Heart right ventricle (tissue), 16 donors: ENCODE results near the gene PTPRN2. TPM values are rescaled to one million over a fixed set of nuclear protein-coding genes. Genes with fewer than 3 reads are reported as not detected.
"Not testable (repeated sequence)": the region's sequence is repeated elsewhere in the genome, so short reads cannot be mapped to it uniquely, and the experiment has no call there.

Source experiments
- ATAC-seq, 8 donors: fragments of 200-7000 bp; cut with Tn5 transposase; one replicate each; pipeline ENCODE4 v1.9.1; 2020; ENCODE audit warnings: mild to moderate bottlenecking in 8 of 8, moderate library complexity in 8 of 8, moderate number of reproducible peaks in 1 of 8
- DNase-seq, 2 donors: peaks; one replicate each; pipeline ENCODE4 v3.0.0-alpha.2; 2020
- H3K27ac ChIP-seq, 10 donors: fragments of 200-600 bp; sonication (generic) in 2 of 10; one replicate each; pipeline versions ENCODE4 v1.5.0 to v1.8.0; 2020 to 2022; ENCODE audit warnings: mild to moderate bottlenecking in 3 of 10
- H3K27me3 ChIP-seq, 7 donors: fragments of 200-600 bp; one replicate each; pipeline ENCODE4 v1.8.0; 2021 to 2022; ENCODE audit warnings: mild to moderate bottlenecking in 2 of 7
- H3K36me3 ChIP-seq, 9 donors: fragments of 200-600 bp; sonication (generic) in 1 of 9; one replicate each; pipeline versions ENCODE4 v1.5.0 to v1.8.0; 2020 to 2022; ENCODE audit warnings: mild to moderate bottlenecking in 2 of 9
- H3K4me1 ChIP-seq, 9 donors: fragments of 200-600 bp; sonication (generic) in 1 of 9; one replicate each; pipeline versions ENCODE4 v1.5.0 to v1.8.0; 2020 to 2022; ENCODE audit warnings: mild to moderate bottlenecking in 4 of 9
- H3K4me3 ChIP-seq, 10 donors: fragments of 200-600 bp; sonication (generic) in 2 of 10; one replicate each; pipeline versions ENCODE4 v1.5.0 to v1.8.0; 2020 to 2022; ENCODE audit warnings: mild to moderate bottlenecking in 7 of 10, moderate library complexity in 2 of 10
- H3K9me3 ChIP-seq, 11 donors: fragments of 200-600 bp in 10 of 11; sonication (generic) in 2 of 11; one replicate each; pipeline versions ENCODE4 v1.5.0 to v1.8.0; 2013 to 2022; ENCODE audit warnings: mild to moderate bottlenecking in 2 of 11, control low read depth in 1 of 11, moderate library complexity in 1 of 11
- WGBS, 2 donors: extraction: QIAGEN DNeasy Blood & Tissue Kit; methylation state at CpG; one replicate each; pipeline ENCODE4 v1.1.7; 2013; ENCODE audit warnings: inconsistent platforms in 1 of 2; 5-methylcytosine and 5-hydroxymethylcytosine counted together
- intact Hi-C, 10 donors: fragments of 100-400 bp; cut with DNase I; formaldehyde crosslinking; loops; one replicate each; pipeline versions ENCODE4 v1.11.1 to v1.14.2; 2022
- polyA plus RNA-seq, 2 donors: library from polyadenylated mRNA; stranded (reverse); fragments of 200-250 nt; gene quantifications; one replicate each; pipeline ENCODE4 v1.2.3, GENCODE V29; 2013
- total RNA-seq, 10 donors: library from RNA; stranded (reverse); fragmentation: NEBNext Ultra II Directional in 3 of 10; extraction: Animal tissue kit (Norgen Biotek cat#: 25700) in 3 of 10; gene quantifications; one replicate each; pipeline versions ENCODE4 v1.2.1 to v1.2.4, GENCODE V29; 2021 to 2023
- TF ChIP-seq, protein P1 (sequence below), 9 donors: fragments of 200-600 bp; sonication (generic) in 2 of 9; IDR thresholded peaks; one replicate each; pipeline versions ENCODE4 v1.5.0 to v1.8.0; 2021 to 2022; ENCODE audit warnings: antibody characterized with exemption in 9 of 9, mild to moderate bottlenecking in 5 of 9, moderate library complexity in 1 of 9
- donor health status: Arrhythmogenic right ventricular cardiomyopathy.
- donor health status: ischemic (EF 13 %, LVEDD 7.1; RV severe dilation, severe dysfunction).
- donor health status: healthy with polysubstance abuse.
- donor health status: DM: no; HTN: yes; CAD: no.
- donor health status: DM: no; HTN: no; CAD: no.
- donor health status: ischemic (EF 25% LVEDD 6.9; RV normal size, moderate dysfunction).
- donor health status: ischemic (EF 25% LVEDD 5.7; RV mildly dilated, moderate dysfunction).
- donor health status: healthy.
- donor health status: DM: yes; HTN: yes; CAD: no.
- donor health status: Ischemic cardiomyopathy.
- donor health status: ischemic (EF 35%, LVEDD 5.7; RV mildly dilated, moderate dysfunction).
- donor health status: nonischemic (EF 11% LVEDD 7.7; RV severe dilation, severe dysfunction).
- donor health status: DM: yes; HTN: yes; CAD: no.
- donor health status: PGD.
- donor health status: ischemic (EF 29% LVEDD 5.4; RV normal size, mild dysfunction).
- donor health status: nonischemic (EF 23%, LVEDD 6.1; RV moderate dilation, normal function).

PTPRN2 gene
- total and polyA plus RNA-seq, 12 donors = 0.82 to 1.8 (median 1.3) TPM

DNA sequence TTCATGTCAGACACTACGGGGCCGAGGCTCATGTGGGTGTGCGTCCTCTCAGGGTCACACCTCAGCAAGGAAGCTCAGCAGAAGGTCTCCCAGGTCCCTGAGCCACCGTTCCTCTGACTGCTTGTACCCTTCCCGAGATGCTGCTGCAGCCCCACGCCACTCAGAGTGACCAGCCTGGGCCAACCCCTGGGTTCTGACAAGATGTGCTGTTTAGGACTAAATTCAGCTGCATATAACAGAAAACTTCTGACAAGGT, 738.4 kb downstream of the PTPRN2 start:
- Histone ChIP-seq H3K4me3 (no peak overlapping the region), H3K36me3 (no peaks in the 10 kb centered on the region), H3K4me1 (peaks cover 0 to 18% (median 0%) of the 10 kb centered on the region in 9 donors), H3K27me3 (peaks cover 0 to 36% (median 9%) of the 10 kb centered on the region in 7 donors), H3K9me3 (no peaks in the 10 kb centered on the region), H3K27ac (no peak overlapping the region)
- intact Hi-C loops = no loop called here
- ATAC-seq = no peak
- TF ChIP-seq, protein P1, sequence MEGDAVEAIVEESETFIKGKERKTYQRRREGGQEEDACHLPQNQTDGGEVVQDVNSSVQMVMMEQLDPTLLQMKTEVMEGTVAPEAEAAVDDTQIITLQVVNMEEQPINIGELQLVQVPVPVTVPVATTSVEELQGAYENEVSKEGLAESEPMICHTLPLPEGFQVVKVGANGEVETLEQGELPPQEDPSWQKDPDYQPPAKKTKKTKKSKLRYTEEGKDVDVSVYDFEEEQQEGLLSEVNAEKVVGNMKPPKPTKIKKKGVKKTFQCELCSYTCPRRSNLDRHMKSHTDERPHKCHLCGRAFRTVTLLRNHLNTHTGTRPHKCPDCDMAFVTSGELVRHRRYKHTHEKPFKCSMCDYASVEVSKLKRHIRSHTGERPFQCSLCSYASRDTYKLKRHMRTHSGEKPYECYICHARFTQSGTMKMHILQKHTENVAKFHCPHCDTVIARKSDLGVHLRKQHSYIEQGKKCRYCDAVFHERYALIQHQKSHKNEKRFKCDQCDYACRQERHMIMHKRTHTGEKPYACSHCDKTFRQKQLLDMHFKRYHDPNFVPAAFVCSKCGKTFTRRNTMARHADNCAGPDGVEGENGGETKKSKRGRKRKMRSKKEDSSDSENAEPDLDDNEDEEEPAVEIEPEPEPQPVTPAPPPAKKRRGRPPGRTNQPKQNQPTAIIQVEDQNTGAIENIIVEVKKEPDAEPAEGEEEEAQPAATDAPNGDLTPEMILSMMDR (IDR thresholded peaks at IDR 0.05) = no peak
- 74 to 76% methylated on average over 6 of the region's 6 CpGs for WGBS, 2 donors
- DNase-seq = no peak

DNA sequence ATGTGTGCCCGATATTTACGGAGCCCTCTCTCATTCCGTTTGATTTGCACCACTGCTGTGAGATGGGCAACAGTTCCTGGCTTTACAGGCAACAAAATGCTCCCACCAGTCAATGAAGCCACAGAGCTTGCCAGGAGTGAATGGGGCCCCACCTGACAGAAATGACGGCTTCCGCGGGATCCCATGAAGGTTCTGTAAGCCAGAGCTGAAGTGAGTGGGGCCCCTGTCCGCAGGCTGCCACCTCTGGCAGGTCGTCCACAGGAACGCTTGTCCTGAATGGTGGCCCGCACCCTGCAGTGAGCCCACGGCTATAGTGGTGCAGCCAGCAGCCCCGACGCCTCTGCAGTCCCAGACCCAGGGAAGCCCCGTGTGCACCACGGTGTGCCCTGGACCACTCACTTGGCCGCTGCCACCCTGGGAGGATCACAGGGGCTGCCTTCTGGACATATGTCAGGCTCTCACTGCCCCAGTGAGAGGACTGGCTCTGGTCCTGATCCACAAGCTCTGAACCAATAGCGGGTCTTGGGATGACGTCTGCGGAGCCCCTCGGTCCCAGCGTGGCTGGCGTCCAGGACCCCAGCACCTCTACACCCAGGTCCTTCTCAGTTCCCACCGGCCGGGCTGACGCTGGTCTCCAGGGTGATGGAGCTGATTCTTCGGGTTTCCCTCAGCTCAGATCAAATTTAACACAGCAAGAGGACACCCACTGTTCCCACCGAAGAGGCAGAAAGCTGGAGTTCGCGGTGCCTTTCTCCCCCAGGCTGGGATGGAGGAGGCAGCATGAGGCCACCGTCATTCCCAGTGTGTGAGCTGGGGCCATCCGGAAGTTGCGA, 738.9 kb downstream of the PTPRN2 start:
- no peak overlapping the region for H3K27ac ChIP-seq
- WGBS, 2 donors = 86 to 92% methylated on average over 32 of the region's 32 CpGs
- H3K4me3 ChIP-seq = no peak overlapping the region
- H3K4me1 ChIP-seq = peaks cover 0 to 14% (median 0%) of the 10 kb centered on the region in 9 donors
- no peaks in the 10 kb centered on the region for H3K36me3 ChIP-seq
- ATAC-seq (no peak), DNase-seq (no peak)
- TF ChIP-seq, protein P1 (IDR thresholded peaks at IDR 0.05) = no peak
- intact Hi-C loops = no loop called here
- no peaks in the 10 kb centered on the region for H3K9me3 ChIP-seq
- peaks cover 0 to 39% (median 15%) of the 10 kb centered on the region in 7 donors for H3K27me3 ChIP-seq

DNA sequence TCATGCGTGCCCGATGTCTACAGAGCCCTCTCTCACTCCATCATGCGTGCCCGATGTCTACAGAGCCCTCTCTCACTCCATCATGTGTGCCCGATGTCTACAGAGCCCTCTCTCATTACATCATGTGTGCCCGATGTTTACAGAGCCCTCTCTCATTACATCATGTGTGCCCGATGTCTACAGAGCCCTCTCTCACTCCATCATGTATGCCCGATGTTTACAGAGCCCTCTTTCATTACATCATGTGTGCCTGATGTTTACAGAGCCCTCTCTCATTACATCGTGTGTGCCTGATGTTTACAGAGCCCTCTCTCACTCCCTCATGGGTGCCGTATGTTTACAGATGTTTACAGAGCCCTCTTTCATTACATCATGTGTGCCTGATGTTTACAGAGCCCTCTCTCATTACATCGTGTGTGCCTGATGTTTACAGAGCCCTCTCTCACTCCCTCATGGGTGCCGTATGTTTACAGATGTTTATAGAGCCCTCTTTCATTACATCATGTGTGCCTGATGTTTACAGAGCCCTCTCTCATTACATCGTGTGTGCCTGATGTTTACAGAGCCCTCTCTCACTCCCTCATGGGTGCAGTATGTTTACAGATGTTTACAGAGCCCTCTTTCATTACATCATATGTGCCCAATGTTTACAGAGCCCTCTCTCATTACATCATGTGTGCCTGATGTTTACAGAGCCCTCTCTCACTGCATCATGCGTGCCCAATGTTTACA, 739.7 kb downstream of the PTPRN2 start:
- H3K9me3 ChIP-seq, H3K4me3 ChIP-seq, H3K27ac ChIP-seq, DNase-seq, ATAC-seq, intact Hi-C loops, H3K36me3 ChIP-seq: not testable (repeated sequence)
- Histone ChIP-seq H3K4me1 (peaks cover 0 to 10% (median 0%) of the 10 kb centered on the region in 9 donors), H3K27me3 (peaks cover 0 to 46% (median 18%) of the 10 kb centered on the region in 7 donors)
- 82 to 87% methylated on average over 14 of the region's 14 CpGs for WGBS, 2 donors

DNA sequence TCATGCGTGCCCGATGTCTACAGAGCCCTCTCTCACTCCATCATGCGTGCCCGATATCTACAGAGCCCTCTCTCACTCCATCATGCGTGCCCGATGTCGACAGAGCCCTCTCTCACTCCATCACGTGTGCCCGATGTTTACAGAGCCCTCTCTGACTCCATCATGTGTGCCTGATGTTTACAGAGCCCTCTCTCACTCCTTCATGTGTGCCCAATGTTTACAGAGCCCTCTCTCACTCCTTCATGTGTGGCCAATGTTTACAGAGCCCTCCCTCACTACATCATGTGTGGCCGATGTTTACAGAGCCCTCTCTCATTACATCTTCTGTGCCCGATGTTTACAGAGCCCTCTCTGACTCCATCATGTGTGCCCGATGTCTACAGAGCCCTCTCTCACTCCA, 740.9 kb downstream of the PTPRN2 start:
- ATAC-seq, H3K36me3 ChIP-seq, H3K4me3 ChIP-seq, intact Hi-C loops, DNase-seq, H3K9me3 ChIP-seq, H3K27ac ChIP-seq, H3K4me1 ChIP-seq: not testable (repeated sequence)
- peaks cover 0 to 55% (median 23%) of the 10 kb centered on the region in 7 donors for H3K27me3 ChIP-seq
- WGBS, 2 donors = 86 to 87% methylated on average over 12 of the region's 12 CpGs

DNA sequence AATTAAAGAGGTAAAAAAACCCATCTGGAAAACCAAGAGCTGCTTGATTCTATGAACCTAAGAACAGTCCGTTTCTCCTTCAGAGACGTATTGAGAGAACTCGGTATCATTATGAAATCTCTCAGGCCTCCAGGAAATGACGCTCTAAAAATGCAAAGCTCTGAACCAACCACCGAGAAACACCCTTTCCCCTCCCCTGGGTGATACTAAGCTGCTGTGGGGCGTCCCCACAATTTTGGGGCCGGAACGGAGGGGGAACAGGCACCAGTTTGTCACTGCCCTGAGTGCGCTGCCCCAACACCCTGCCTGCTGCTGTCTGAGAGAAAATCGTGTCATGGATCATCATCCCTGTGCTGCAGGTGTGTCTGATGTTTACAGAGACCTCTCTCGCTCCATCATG, 741.4 kb downstream of the PTPRN2 start:
- 72 to 73% methylated on average over 11 of the region's 11 CpGs for WGBS, 2 donors
- Histone ChIP-seq H3K9me3 (no peaks in the 10 kb centered on the region), H3K27ac (no peak overlapping the region), H3K4me1 (peaks cover 0 to 3% (median 0%) of the 10 kb centered on the region in 9 donors), H3K36me3 (no peaks in the 10 kb centered on the region), H3K27me3 (peaks cover 0 to 55% (median 23%) of the 10 kb centered on the region in 7 donors), H3K4me3 (no peak overlapping the region)
- no peak for DNase-seq
- intact Hi-C loops = no loop called here
- TF ChIP-seq, protein P1 (IDR thresholded peaks at IDR 0.05) = no peak
- no peak for ATAC-seq
